Fibroblast of gingiva (primary cell): ENCODE measurements around the gene PPP1R2B.
"Not testable (repeated sequence)": the region's sequence is repeated elsewhere in the genome, so short reads cannot be mapped to it uniquely, and the experiment has no call there.

Experiments used
- DNase-seq: peaks from one replicate; pipeline ENCODE4 v3.0.0-alpha.2; 2011; ENCODE audit warnings: low read depth

PPP1R2B gene

GRCh38 chr5:156850206-156850751 lies at the start of gene PPP1R2B:
TSS of gene PPP1R2B (plus strand) at chr5:156850295. CDS start at chr5:156850563, 268 bp downstream.
- no peak for DNase-seq

GRCh38 chr5:156800929-156801328 lies 49.2 kb upstream of the PPP1R2B start:
- no peak for DNase-seq

- DNase-seq, result no peak
Observed at GRCh38 chr5:156802501-156802900, 47.6 kb upstream of the PPP1R2B start.

GRCh38 chr5:156803404-156803803 lies 46.7 kb upstream of the PPP1R2B start:
- DNase-seq, result no peak

GRCh38 chr5:156812959-156813358 lies 37.1 kb upstream of the PPP1R2B start:
- no peak for DNase-seq

GRCh38 chr5:156815988-156816599 lies 34.0 kb upstream of the PPP1R2B start:
- no peak for DNase-seq

- DNase-seq, result no peak
Observed at GRCh38 chr5:156819537-156819936, 30.6 kb upstream of the PPP1R2B start.

GRCh38 chr5:156819967-156820581 lies 30.0 kb upstream of the PPP1R2B start:
- no peak for DNase-seq

- DNase-seq, result no peak
Observed at GRCh38 chr5:156824241-156824640, 25.9 kb upstream of the PPP1R2B start.

- DNase-seq, result no peak
Observed at GRCh38 chr5:156824800-156825199, 25.3 kb upstream of the PPP1R2B start.

- DNase-seq, result no peak
Observed at GRCh38 chr5:156825688-156826087, 24.4 kb upstream of the PPP1R2B start.

- no peak for DNase-seq
Observed at GRCh38 chr5:156826150-156826549, 23.9 kb upstream of the PPP1R2B start.

GRCh38 chr5:156834916-156835315 lies 15.2 kb upstream of the PPP1R2B start:
- DNase-seq, result no peak

- no peak for DNase-seq
Observed at GRCh38 chr5:156835905-156836304, 14.2 kb upstream of the PPP1R2B start.

- DNase-seq, result no peak
Observed at GRCh38 chr5:156836846-156837245, 13.2 kb upstream of the PPP1R2B start.

- DNase-seq, result no peak
Observed at GRCh38 chr5:156838961-156839360, 11.1 kb upstream of the PPP1R2B start.

- no peak for DNase-seq
Observed at GRCh38 chr5:156841737-156842136, 8.4 kb upstream of the PPP1R2B start.

- DNase-seq, result no peak
Observed at GRCh38 chr5:156846914-156847313, 3.2 kb upstream of the PPP1R2B start.

GRCh38 chr5:156848447-156848846 lies 1.6 kb upstream of the PPP1R2B start:
- DNase-seq, result not testable (repeated sequence)

- no peak for DNase-seq
Observed at GRCh38 chr5:156851880-156852279, 1.8 kb downstream of the PPP1R2B start.

- not testable (repeated sequence) for DNase-seq
Observed at GRCh38 chr5:156853055-156853454, 3.0 kb downstream of the PPP1R2B start.

GRCh38 chr5:156865427-156865826 lies 15.3 kb downstream of the PPP1R2B start:
- DNase-seq, result no peak

GRCh38 chr5:156870498-156870839 lies 20.4 kb downstream of the PPP1R2B start:
- no peak for DNase-seq

GRCh38 chr5:156871212-156871611 lies 21.1 kb downstream of the PPP1R2B start:
- no peak for DNase-seq
